Keratinocyte (primary cell): ENCODE results near the gene ADCY10. TPM values are rescaled to one million over a fixed set of nuclear protein-coding genes. Genes with fewer than 3 reads are reported as not detected.

Experiments used
- DNase-seq: peaks from one replicate; pipeline ENCODE4 v3.0.0-alpha.2; 2011; ENCODE audit warnings: low read depth, missing footprints, low spot score
- FAIRE-seq: peaks from 2 replicates; lab custom pipeline; 2011; peaks lifted over from hg19 to GRCh38; lab: Jason Lieb, UNC
- H2AFZ ChIP-seq: 2 replicates; pipeline ENCODE4 v1.6.0; 2012; ENCODE audit warnings: low read length, control low read depth, inconsistent platforms; ENCODE audit not compliant: control insufficient read depth
- H3K27ac ChIP-seq: 2 replicates; pipeline ENCODE4 v1.5.1; 2011; ENCODE audit warnings: low read length; ENCODE audit not compliant: control insufficient read depth, insufficient read depth
- H3K27me3 ChIP-seq: 3 replicates; pipeline ENCODE4 v1.6.0; 2011; ENCODE audit warnings: low read length; ENCODE audit not compliant: control insufficient read depth, insufficient read depth; ENCODE audit errors: extremely low read depth
- H3K36me3 ChIP-seq, 2 experiments: 2 replicates in 1 of 2; 3 replicates in 1 of 2; pipeline ENCODE4 v1.5.1; 2011; ENCODE audit warnings: low read length in 2 of 2, mild to moderate bottlenecking in 1 of 2; ENCODE audit not compliant: control insufficient read depth in 2 of 2, insufficient read depth in 2 of 2; ENCODE audit errors: extremely low read depth in 1 of 2
- H3K4me1 ChIP-seq: 3 replicates; pipeline ENCODE4 v1.5.1; 2011; ENCODE audit warnings: low read length; ENCODE audit not compliant: control insufficient read depth, insufficient read depth; ENCODE audit errors: extremely low read depth
- H3K4me2 ChIP-seq: 3 replicates; pipeline ENCODE4 v1.6.0; 2011; ENCODE audit warnings: low read depth, low read length; ENCODE audit not compliant: control insufficient read depth, insufficient read depth; ENCODE audit errors: extremely low read depth
- H3K4me3 ChIP-seq, 3 experiments: fragments of 200-600 bp in 1 of 3; sonication (generic) in 1 of 3; 2 replicates in 2 of 3; 3 replicates in 1 of 3; pipeline ENCODE4 v1.5.1; 2011 to 2016; ENCODE audit warnings: low read length in 3 of 3, mild to moderate bottlenecking in 3 of 3, control low read depth in 2 of 3, inconsistent platforms in 1 of 3, low read depth in 1 of 3, mixed read lengths in 1 of 3, mixed run types in 1 of 3, moderate library complexity in 1 of 3; ENCODE audit not compliant: control insufficient read depth in 2 of 3, insufficient read depth in 2 of 3; ENCODE audit errors: extremely low read depth in 1 of 3
- H3K79me2 ChIP-seq: 2 replicates; pipeline ENCODE4 v1.6.0; 2012; ENCODE audit warnings: low read length; ENCODE audit not compliant: control insufficient read depth, insufficient read depth
- H3K9ac ChIP-seq: 3 replicates; pipeline ENCODE4 v1.6.0; 2011; ENCODE audit warnings: low read length; ENCODE audit not compliant: control insufficient read depth, insufficient read depth; ENCODE audit errors: extremely low read depth
- H3K9me1 ChIP-seq: 3 replicates; pipeline ENCODE4 v1.6.0; 2011; ENCODE audit warnings: low read length; ENCODE audit not compliant: control insufficient read depth, insufficient read depth; ENCODE audit errors: extremely low read depth
- H3K9me3 ChIP-seq: 2 replicates; pipeline ENCODE4 v1.5.1; 2012; ENCODE audit warnings: low read depth, low read length; ENCODE audit not compliant: control insufficient read depth
- H4K20me1 ChIP-seq: 3 replicates; pipeline ENCODE4 v1.6.0; 2011; ENCODE audit warnings: low read length; ENCODE audit not compliant: control insufficient read depth, insufficient read depth; ENCODE audit errors: extremely low read depth
- CTCF ChIP-seq, 3 experiments: IDR thresholded peaks in 1 of 3; conservative IDR thresholded peaks in 1 of 3; optimal IDR thresholded peaks in 1 of 3; 2 replicates in 2 of 3; 3 replicates in 1 of 3; pipeline versions ENCODE3 to v1.5.1; 2011; ENCODE audit warnings: low read length in 3 of 3, mild to moderate bottlenecking in 3 of 3, moderate library complexity in 2 of 3, control low read depth in 1 of 3, inconsistent platforms in 1 of 3; ENCODE audit not compliant: insufficient read depth in 2 of 3; ENCODE audit errors: extremely low read depth in 1 of 3
- EZH2 ChIP-seq: IDR thresholded peaks from one replicate; pipeline ENCODE4 v1.6.1; 2012; ENCODE audit warnings: inconsistent platforms, mild to moderate bottlenecking, low read length, moderate library complexity
- dilution Hi-C: fragments of 300-500 bp; cut with MboI; formaldehyde crosslinking; loops from one replicate; pipeline ENCODE4 v1.7.0; 2020; ENCODE audit warnings: low sequenced_read_pairs; ENCODE audit not compliant: extremely low pct_ligation_motif_present
- polyA minus RNA-seq, 3 experiments: library from RNA; depleted of rRNA, polyadenylated mRNA; stranded (reverse); fragments of >200 nt; gene quantifications; 1 replicate in 1 of 3; 2 replicates in 1 of 3; 3 replicates in 1 of 3; pipeline ENCODE4 v1.2.3, GENCODE V29; 2011
- polyA plus RNA-seq, 5 experiments: library from polyadenylated mRNA; depleted of rRNA in 3 of 5; stranded (reverse) in 3 of 5; stranded (forward) in 1 of 5; unstranded in 1 of 5; fragments of >200 nt; gene quantifications; 1 replicate in 1 of 5; 2 replicates in 3 of 5; 3 replicates in 1 of 5; pipeline versions ENCODE4 v1.2.1 to v1.2.3, GENCODE V29; 2011 to 2012; ENCODE audit warnings: missing spikeins in 2 of 5, low read depth in 1 of 5, low replicate concordance in 1 of 5

Gene ADCY10
- 0.04 to 0.10 TPM in 2 of 3 replicates, not detected in the other for polyA plus RNA-seq
- not detected for polyA plus RNA-seq (2011; ENCODE audit: low read depth)
- 0.12 TPM in 1 of 2 replicates, not detected in the other for polyA plus RNA-seq (2011; cell fraction: cytosol; rRNA removed)
- 0.04 TPM in 1 of 2 replicates, not detected in the other for polyA plus RNA-seq (2011; cell fraction: nucleus; rRNA removed)
- 0.03 TPM in 1 of 2 replicates, not detected in the other for polyA plus RNA-seq (2012; ENCODE audit: low replicate concordance)
- 0.03 to 0.13 TPM (median 0.13 TPM) in 3 replicates for polyA minus RNA-seq
- not detected for polyA minus RNA-seq (2011; cell fraction: cytosol; rRNA and poly(A)+ RNA removed)
- polyA minus RNA-seq (2011; cell fraction: nucleus; rRNA and poly(A)+ RNA removed): not detected in 2 replicates

GRCh38 chr1:167913895-167914496 is at the start of gene ADCY10:
ADCY10 (minus strand) TSS chr1:167914134; CDS start chr1:167905140, 8,994 bp downstream.
- H4K20me1 ChIP-seq: no peaks in the 10 kb centered on the region
- no peak within 1 kb of the TSS for H3K27ac ChIP-seq
- DNase-seq (no peak), FAIRE-seq (no peak)
- dilution Hi-C loops: no loop called here
- H3K9ac ChIP-seq: no peak within 1 kb of the TSS
- no peak for TF ChIP-seq EZH2
- TF ChIP-seq CTCF (optimal IDR thresholded peaks at IDR 0.05 in 1 of 3, IDR thresholded peaks at IDR 0.05 in 1 of 3, conservative IDR thresholded peaks at IDR 0.05 in 1 of 3; ENCODE audit: extremely low read depth in 1 of 3, insufficient read depth in 2 of 3, low read length in 3 of 3): no peak
- peaks cover 0 to 1% of the 10 kb centered on the region in 2 experiments for H3K36me3 ChIP-seq
- H3K9me3 ChIP-seq: peaks cover 2% of the 10 kb centered on the region
- H3K4me3 ChIP-seq: no peak within 1 kb of the TSS
- H3K4me1 ChIP-seq: peaks cover 11% of the 10 kb centered on the region
- H3K4me2 ChIP-seq: no peak within 1 kb of the TSS
- no peaks in the 10 kb centered on the region for H3K9me1 ChIP-seq
- H2AFZ ChIP-seq: no peak within 1 kb of the TSS
- no peaks in the 10 kb centered on the region for H3K79me2 ChIP-seq
- H3K27me3 ChIP-seq: no peaks in the 10 kb centered on the region

- Histone ChIP-seq H4K20me1 (no peaks in the 10 kb centered on the region), H3K4me2 (no peak overlapping the region), H3K4me1 (peaks cover 5% of the 10 kb centered on the region), H3K27ac (no peak overlapping the region), H3K4me3 (no peak overlapping the region), H3K9ac (no peak overlapping the region), H3K79me2 (peaks cover 59% of the 10 kb centered on the region), H3K9me3 (no peaks in the 10 kb centered on the region), H3K9me1 (no peaks in the 10 kb centered on the region), H3K36me3 (peaks cover 0 to 4% of the 10 kb centered on the region in 2 experiments), H2AFZ (no peak overlapping the region), H3K27me3 (no peaks in the 10 kb centered on the region)
- TF ChIP-seq CTCF (optimal IDR thresholded peaks at IDR 0.05 in 1 of 3, IDR thresholded peaks at IDR 0.05 in 1 of 3, conservative IDR thresholded peaks at IDR 0.05 in 1 of 3; ENCODE audit: extremely low read depth in 1 of 3, insufficient read depth in 2 of 3, low read length in 3 of 3): no peak
- no peak for TF ChIP-seq EZH2
- dilution Hi-C loops: no loop called here
- no peak for DNase-seq
- FAIRE-seq: no peak
Observed at GRCh38 chr1:167957710-167958109, 43.8 kb upstream of the ADCY10 start.
